Measurements from ENCODE around the gene LTBP4. TPM values are rescaled to one million over a fixed set of nuclear protein-coding genes. Genes with fewer than 3 reads are reported as not detected.

The LTBP4 gene
- total and polyA plus RNA-seq, 12 donors = 15.3 to 272 (median 121) TPM

DNA sequence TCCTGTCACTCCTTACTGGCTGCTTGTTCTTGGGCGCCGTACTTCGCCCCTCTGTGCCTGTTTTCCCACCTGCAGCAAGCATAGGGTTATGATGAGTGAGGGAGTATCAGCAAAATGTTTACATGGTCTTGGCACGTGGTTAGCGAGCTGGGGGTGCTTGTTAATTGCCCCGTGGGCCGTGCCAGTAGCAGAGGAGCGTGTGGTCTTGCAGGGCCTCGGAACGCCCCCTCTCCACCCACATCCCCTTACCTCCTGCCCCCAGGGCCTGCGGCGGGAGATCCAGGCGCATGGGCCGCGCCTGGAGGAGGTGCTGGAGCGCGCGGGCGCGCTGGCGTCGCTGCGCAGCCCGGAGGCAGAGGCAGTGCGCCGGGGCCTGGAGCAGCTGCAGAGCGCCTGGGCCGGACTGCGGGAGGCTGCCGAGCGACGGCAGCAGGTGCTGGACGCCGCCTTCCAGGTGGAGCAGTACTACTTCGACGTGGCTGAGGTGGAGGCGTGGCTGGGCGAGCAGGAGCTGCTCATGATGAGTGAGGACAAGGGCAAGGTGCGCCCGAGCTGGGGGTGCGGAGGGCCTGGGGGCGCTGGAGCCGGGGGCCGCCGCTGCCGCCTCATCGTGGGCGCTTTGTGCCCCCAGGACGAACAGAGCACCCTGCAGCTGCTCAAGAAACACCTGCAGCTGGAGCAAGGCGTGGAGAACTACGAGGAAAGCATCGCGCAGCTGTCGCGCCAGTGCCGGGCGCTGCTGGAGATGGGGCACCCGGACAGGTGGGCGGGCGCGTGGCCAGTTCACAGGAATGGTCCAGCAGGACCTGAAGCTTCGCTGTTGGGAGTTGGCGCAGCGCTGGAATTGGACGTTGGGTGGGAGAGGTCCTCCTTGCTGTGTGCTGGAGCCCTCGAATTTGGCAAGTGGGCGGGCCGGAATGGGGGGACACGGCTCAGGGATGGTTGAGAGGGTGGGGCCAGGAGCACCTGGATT lies 47.0 kb upstream of the LTBP4 start:
- intact Hi-C loops (cut with DNase I) = no loop called here
- TF ChIP-seq, protein P1, sequence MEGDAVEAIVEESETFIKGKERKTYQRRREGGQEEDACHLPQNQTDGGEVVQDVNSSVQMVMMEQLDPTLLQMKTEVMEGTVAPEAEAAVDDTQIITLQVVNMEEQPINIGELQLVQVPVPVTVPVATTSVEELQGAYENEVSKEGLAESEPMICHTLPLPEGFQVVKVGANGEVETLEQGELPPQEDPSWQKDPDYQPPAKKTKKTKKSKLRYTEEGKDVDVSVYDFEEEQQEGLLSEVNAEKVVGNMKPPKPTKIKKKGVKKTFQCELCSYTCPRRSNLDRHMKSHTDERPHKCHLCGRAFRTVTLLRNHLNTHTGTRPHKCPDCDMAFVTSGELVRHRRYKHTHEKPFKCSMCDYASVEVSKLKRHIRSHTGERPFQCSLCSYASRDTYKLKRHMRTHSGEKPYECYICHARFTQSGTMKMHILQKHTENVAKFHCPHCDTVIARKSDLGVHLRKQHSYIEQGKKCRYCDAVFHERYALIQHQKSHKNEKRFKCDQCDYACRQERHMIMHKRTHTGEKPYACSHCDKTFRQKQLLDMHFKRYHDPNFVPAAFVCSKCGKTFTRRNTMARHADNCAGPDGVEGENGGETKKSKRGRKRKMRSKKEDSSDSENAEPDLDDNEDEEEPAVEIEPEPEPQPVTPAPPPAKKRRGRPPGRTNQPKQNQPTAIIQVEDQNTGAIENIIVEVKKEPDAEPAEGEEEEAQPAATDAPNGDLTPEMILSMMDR (IDR thresholded peaks at IDR 0.05) = no peak
- TF ChIP-seq POLR2A (IDR thresholded peaks at IDR 0.05) = no peak
- Histone ChIP-seq H3K27me3 (peaks cover 5% of the 10 kb centered on the region), H3K36me3 (replicated peaks in 1 of 2) (no peaks in the 10 kb centered on the region), H3K4me3 (no peak overlapping the region), H3K4me1 (replicated peaks in 1 of 2) (no peaks in the 10 kb centered on the region), H3K9me3 (replicated peaks in 1 of 3) (no peaks in the 10 kb centered on the region), H3K27ac (no peak overlapping the region)
- DNase-seq = no peak
- 18 to 42% (median 24%) methylated on average over 22 to 69 of the region's 69 CpGs for WGBS, 4 donors

DNA sequence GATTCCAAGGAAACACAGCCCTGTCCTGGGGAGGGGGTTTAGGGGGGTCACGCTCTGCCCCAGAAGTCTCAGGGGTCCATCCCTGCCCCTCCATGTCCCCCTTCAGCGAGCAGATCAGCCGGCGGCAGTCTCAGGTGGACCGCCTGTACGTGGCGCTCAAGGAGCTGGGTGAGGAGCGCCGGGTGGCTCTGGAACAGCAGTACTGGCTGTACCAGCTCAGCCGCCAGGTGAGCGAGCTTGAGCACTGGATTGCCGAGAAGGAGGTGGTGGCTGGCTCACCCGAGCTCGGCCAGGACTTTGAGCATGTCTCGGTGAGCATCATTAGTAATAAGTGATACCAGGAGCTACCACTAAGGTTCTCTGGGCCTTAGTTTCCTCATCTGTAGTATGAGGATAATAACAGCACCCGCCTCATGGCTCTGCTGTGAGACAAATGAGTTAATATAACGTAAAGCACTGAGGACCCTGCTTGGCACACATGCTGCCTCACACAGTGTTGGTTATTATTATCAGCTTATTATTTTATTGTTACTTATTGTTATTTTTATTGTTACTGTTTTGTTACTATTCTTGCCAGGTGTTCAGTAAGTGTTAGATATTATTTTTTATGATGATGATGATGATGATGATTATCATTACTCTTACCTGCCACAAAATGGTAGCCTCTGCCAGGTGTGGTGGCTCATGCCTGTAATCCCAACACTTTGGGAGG lies 45.0 kb upstream of the LTBP4 start:
- H3K4me3 ChIP-seq = no peak overlapping the region
- 73 to 84% (median 75%) methylated on average over 3 to 17 of the region's 17 CpGs for WGBS, 4 donors
- no peak overlapping the region for H3K27ac ChIP-seq
- peaks cover 5% of the 10 kb centered on the region for H3K27me3 ChIP-seq
- intact Hi-C loops (cut with DNase I) = no loop called here
- H3K36me3 ChIP-seq (replicated peaks in 1 of 2) = no peaks in the 10 kb centered on the region
- no peak for DNase-seq
- no peak for TF ChIP-seq POLR2A (IDR thresholded peaks at IDR 0.05)
- TF ChIP-seq, protein P1 (IDR thresholded peaks at IDR 0.05) = no peak
- no peaks in the 10 kb centered on the region for H3K4me1 ChIP-seq (replicated peaks in 1 of 2)
- no peaks in the 10 kb centered on the region for H3K9me3 ChIP-seq (replicated peaks in 1 of 3)

- Histone ChIP-seq H3K9me3 (replicated peaks in 1 of 3) (no peaks in the 10 kb centered on the region), H3K27ac (no peak overlapping the region), H3K4me1 (replicated peaks in 1 of 2) (no peaks in the 10 kb centered on the region), H3K4me3 (no peak overlapping the region), H3K27me3 (peaks cover 5% of the 10 kb centered on the region), H3K36me3 (replicated peaks in 1 of 2) (no peaks in the 10 kb centered on the region)
- WGBS, 4 donors = 79 to 93% (median 88%) methylated on average over 14 to 24 of the region's 24 CpGs
- no peak for DNase-seq
- no peak for TF ChIP-seq POLR2A (IDR thresholded peaks at IDR 0.05)
- TF ChIP-seq, protein P1 (IDR thresholded peaks at IDR 0.05) = no peak
- intact Hi-C loops (cut with DNase I) = no loop called here
These were observed 44.1 kb upstream of the LTBP4 start for GRCh38 chr19:40556953-40557530.

DNA sequence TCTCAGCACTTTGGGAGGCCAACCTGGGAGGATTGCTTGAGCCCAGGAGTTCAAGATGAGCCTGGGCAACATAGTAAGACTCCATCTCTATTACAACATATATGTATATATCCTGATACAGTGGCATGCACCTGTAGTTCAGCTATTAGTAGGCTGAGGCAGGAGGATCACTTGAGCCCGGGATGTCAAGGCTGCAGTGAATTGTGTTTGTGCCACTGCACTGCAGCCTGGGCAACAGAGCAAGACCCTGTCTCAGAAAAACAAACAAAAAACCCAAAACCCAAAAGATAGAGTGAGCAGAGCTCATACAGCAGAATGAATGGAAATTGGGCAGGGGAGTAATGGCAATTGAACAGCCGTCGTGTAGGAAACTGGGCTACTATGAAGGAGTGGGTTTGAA lies 41.8 kb upstream of the LTBP4 start:
- intact Hi-C loops (cut with DNase I) = no loop called here
- H3K27ac ChIP-seq = no peak overlapping the region
- TF ChIP-seq, protein P1 (IDR thresholded peaks at IDR 0.05) = no peak
- no peak for TF ChIP-seq POLR2A (IDR thresholded peaks at IDR 0.05)
- no peak overlapping the region for H3K4me3 ChIP-seq
- H3K27me3 ChIP-seq = no peaks in the 10 kb centered on the region
- no peak for DNase-seq
- no peaks in the 10 kb centered on the region for H3K4me1 ChIP-seq (replicated peaks in 1 of 2)
- H3K36me3 ChIP-seq (replicated peaks in 1 of 2) = no peaks in the 10 kb centered on the region
- WGBS, 4 donors = 86 to 92% (median 90%) methylated on average over 3 of the region's 3 CpGs
- H3K9me3 ChIP-seq (replicated peaks in 1 of 3) = no peaks in the 10 kb centered on the region
